SU-DHL-6 (cell line): ENCODE results near the gene MYRF.

ENCODE experiments used
- H2AFZ ChIP-seq: fragments of 200-600 bp; sonication (generic); 2 replicates; pipeline ENCODE4 v1.6.1; 2014; ENCODE audit warnings: low read depth, mild to moderate bottlenecking, moderate library complexity, mixed read lengths, antibody characterized with exemption, low read length; ENCODE audit not compliant: severe bottlenecking
- H3F3A ChIP-seq: fragments of 200-600 bp; shearing (Covaris generic); 2 replicates; pipeline ENCODE4 v1.6.0; 2016; ENCODE audit warnings: antibody characterized with exemption, mild to moderate bottlenecking; ENCODE audit not compliant: insufficient read depth
- H3K27ac ChIP-seq: fragments of 200-600 bp; sonication (generic); 2 replicates; pipeline ENCODE4 v1.5.1; 2016; ENCODE audit warnings: low read depth, mild to moderate bottlenecking, low read length, moderate library complexity, mixed read lengths
- H3K27me3 ChIP-seq: fragments of 200-600 bp; sonication (generic), shearing (Covaris generic); 2 replicates; pipeline ENCODE4 v1.6.0; 2014; ENCODE audit warnings: mild to moderate bottlenecking, low read length
- H3K36me3 ChIP-seq: fragments of 200-600 bp; sonication (generic); 2 replicates; pipeline ENCODE4 v1.6.1; 2014; ENCODE audit warnings: mild to moderate bottlenecking, low read length, mixed read lengths
- H3K4me2 ChIP-seq: fragments of 300-600, 200-600 bp; shearing (Covaris generic), sonication (generic); 2 replicates; pipeline ENCODE4 v1.6.0; 2014; ENCODE audit warnings: low read length, low read depth, mild to moderate bottlenecking; ENCODE audit not compliant: poor library complexity, severe bottlenecking
- H3K4me3 ChIP-seq: fragments of 200-600 bp; sonication (generic); 2 replicates; pipeline ENCODE4 v1.5.1; 2014; ENCODE audit warnings: antibody characterized with exemption, low read length, mild to moderate bottlenecking, mixed read lengths; ENCODE audit not compliant: insufficient read depth, poor library complexity, severe bottlenecking
- H3K79me2 ChIP-seq: fragments of 200-600 bp; sonication (generic); 2 replicates; pipeline ENCODE4 v1.6.1; 2014; ENCODE audit warnings: mild to moderate bottlenecking, low read length, moderate library complexity; ENCODE audit not compliant: insufficient read depth
- H3K9ac ChIP-seq: fragments of 200-600 bp; sonication (generic); 2 replicates; pipeline ENCODE4 v1.7.0; 2014; ENCODE audit warnings: mild to moderate bottlenecking, low read length
- H3K9me2 ChIP-seq: fragments of 200-600 bp; sonication (generic); replicated peaks from 2 replicates; pipeline ENCODE4 v1.6.1; 2014; ENCODE audit warnings: low read length; ENCODE audit not compliant: insufficient read depth
- H3K9me3 ChIP-seq: fragments of 200-600 bp; sonication (generic); 2 replicates; pipeline ENCODE4 v1.6.1; 2014; ENCODE audit warnings: low read length, mixed read lengths; ENCODE audit not compliant: insufficient read depth
- H4K20me1 ChIP-seq: fragments of 200-600 bp; sonication (generic); 2 replicates; pipeline ENCODE4 v1.6.1; 2014; ENCODE audit warnings: low read depth, mild to moderate bottlenecking, antibody characterized with exemption, low read length, moderate library complexity, mixed read lengths
- CTCF ChIP-seq: fragments of 200-600 bp; sonication (generic); IDR thresholded peaks from one replicate; pipeline ENCODE4 v1.5.1; 2017; ENCODE audit warnings: antibody characterized with exemption, mild to moderate bottlenecking, low read length, moderate library complexity; ENCODE audit not compliant: insufficient read depth, poor library complexity, severe bottlenecking
- EZH2phosphoT487 ChIP-seq: fragments of 200-600 bp; sonication (generic), shearing (Covaris generic); conservative IDR thresholded peaks from 2 replicates; pipeline ENCODE4 v1.6.1; 2018; ENCODE audit warnings: mild to moderate bottlenecking, antibody characterized with exemption, low read length, moderate library complexity, mixed read lengths

MYRF gene

DNA sequence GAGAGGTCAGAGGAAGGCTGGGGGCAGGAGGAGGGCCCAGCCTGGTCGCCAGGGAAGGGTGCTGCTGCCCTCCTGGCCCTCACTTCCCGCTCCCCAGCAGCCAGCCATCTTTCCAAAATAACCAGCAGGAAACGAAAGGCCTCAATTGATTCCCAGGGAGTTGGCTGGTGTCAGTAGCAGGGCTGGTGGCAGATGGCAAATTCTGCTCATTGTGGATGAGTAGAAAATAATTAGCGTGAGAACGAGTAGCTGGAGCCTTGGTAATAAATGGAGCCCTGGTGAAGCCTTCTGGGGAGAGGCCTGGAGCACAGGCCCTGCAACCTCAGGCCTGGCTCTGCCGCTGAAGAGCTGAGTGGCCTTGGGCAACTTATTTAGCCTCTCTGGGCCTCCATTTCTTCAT, 40.9 kb upstream of the MYRF start:
- Histone ChIP-seq H4K20me1 (no peaks in the 10 kb centered on the region), H3K9me2 (no peaks in the 10 kb centered on the region), H3K79me2 (no peaks in the 10 kb centered on the region), H2AFZ (no peak overlapping the region), H3K27ac (no peak overlapping the region), H3K9ac (no peak overlapping the region), H3K9me3 (no peaks in the 10 kb centered on the region), H3K4me2 (no peak overlapping the region), H3K36me3 (no peaks in the 10 kb centered on the region), H3K4me3 (no peak overlapping the region), H3F3A (no peaks in the 10 kb centered on the region), H3K27me3 (no peaks in the 10 kb centered on the region)
- TF ChIP-seq EZH2phosphoT487: no peak

DNA sequence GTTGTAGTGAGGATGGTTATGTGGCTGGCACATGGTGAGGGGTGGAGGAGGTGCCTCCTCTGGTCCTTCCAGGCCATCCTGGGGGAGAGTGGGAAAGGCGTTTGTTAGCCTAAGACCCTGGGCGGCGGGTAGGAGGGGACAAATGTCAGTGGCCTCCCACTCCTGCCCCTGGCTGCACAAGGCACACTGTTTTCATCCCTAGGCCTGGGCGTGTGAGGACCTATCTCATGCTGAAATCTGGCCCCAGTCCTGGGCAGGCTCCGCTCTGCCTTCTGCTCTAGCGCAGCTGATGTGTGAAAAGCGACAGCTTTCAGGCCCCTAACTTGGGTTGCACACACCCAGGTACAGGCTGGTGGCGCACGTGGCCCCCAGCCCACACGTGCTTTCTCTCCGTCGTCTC, 40.1 kb upstream of the MYRF start:
- Histone ChIP-seq H3K9me3 (no peaks in the 10 kb centered on the region), H3K79me2 (no peaks in the 10 kb centered on the region), H3K4me2 (no peak overlapping the region), H3K9me2 (no peaks in the 10 kb centered on the region), H3K27me3 (no peaks in the 10 kb centered on the region), H3K36me3 (no peaks in the 10 kb centered on the region), H2AFZ (no peak overlapping the region), H3K9ac (no peak overlapping the region), H3K4me3 (no peak overlapping the region), H3F3A (no peaks in the 10 kb centered on the region), H3K27ac (no peak overlapping the region), H4K20me1 (no peaks in the 10 kb centered on the region)
- TF ChIP-seq EZH2phosphoT487 (no peak), CTCF (no peak)

DNA sequence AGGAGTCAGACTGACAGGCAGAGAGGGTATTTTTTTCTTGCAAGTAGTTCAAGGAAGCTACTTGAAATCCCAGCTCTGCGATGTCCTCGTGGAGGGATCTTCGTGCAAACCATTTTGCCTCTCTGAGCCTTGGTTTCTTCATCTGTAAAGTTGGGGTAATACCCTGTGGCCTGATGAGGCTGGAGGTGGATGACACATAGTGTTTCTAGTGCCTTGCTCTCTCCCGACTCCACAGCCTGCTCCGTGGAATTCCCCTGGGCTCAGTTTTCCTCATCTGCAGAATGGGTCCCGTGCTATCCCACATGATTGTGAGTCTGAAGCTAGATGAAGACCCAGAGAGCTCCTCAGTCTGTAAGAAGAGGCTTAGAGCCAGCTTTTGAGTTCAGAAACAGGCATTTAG, 39.6 kb upstream of the MYRF start:
- Histone ChIP-seq H3F3A (no peaks in the 10 kb centered on the region), H3K27me3 (no peaks in the 10 kb centered on the region), H3K36me3 (no peaks in the 10 kb centered on the region), H4K20me1 (no peaks in the 10 kb centered on the region), H2AFZ (no peak overlapping the region), H3K9me2 (no peaks in the 10 kb centered on the region), H3K4me3 (no peak overlapping the region), H3K9ac (no peak overlapping the region), H3K27ac (no peak overlapping the region), H3K79me2 (no peaks in the 10 kb centered on the region), H3K4me2 (no peak overlapping the region), H3K9me3 (no peaks in the 10 kb centered on the region)
- no peak for TF ChIP-seq EZH2phosphoT487
- no peak for TF ChIP-seq CTCF

DNA sequence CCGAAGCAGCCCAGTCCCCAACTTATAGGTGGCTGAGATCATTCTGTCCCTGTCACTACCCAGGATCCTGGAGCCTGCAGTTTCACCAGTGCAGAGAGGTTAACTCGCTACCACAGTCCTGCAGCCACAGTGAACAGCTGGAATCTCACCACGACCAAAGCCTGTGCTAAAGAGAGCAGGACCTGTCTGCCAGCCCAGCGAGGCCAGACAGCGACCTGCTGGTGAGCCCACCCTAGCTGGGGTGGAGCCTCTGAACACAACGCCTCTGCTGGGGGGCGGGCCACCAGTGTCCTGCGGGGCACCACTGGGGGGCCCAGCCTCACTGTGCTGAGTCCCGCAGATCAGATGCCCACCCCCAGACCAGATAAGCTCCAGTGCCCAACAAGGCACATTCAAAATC, 39.0 kb upstream of the MYRF start:
- TF ChIP-seq EZH2phosphoT487: no peak
- TF ChIP-seq CTCF: no peak
- no peaks in the 10 kb centered on the region for H3K9me3 ChIP-seq
- no peak overlapping the region for H2AFZ ChIP-seq
- H3K4me2 ChIP-seq: no peak overlapping the region
- no peaks in the 10 kb centered on the region for H3F3A ChIP-seq
- no peaks in the 10 kb centered on the region for H4K20me1 ChIP-seq
- H3K9ac ChIP-seq: no peak overlapping the region
- no peaks in the 10 kb centered on the region for H3K9me2 ChIP-seq
- no peak overlapping the region for H3K4me3 ChIP-seq
- H3K27ac ChIP-seq: no peak overlapping the region
- H3K27me3 ChIP-seq: no peaks in the 10 kb centered on the region
- H3K36me3 ChIP-seq: no peaks in the 10 kb centered on the region
- H3K79me2 ChIP-seq: no peaks in the 10 kb centered on the region
